ENCODE data around the gene CEP104.

GRCh38 chr1:3831689-3832088 is 25.3 kb downstream of the CEP104 start:
- TF ChIP-seq PKNOX1 (IDR thresholded peaks at IDR 0.05) = no peak
- no peak for TF ChIP-seq ARNT (IDR thresholded peaks at IDR 0.05)
- TF ChIP-seq SUZ12 (IDR thresholded peaks at IDR 0.05) = no peak
